ENCODE measurements around the gene SELENON. TPM values are rescaled to one million over a fixed set of nuclear protein-coding genes. Genes with fewer than 3 reads are reported as not detected.

The SELENON gene
- total and polyA plus RNA-seq, 2 of the 13 experiments (the other 11 are each of a cell fraction or from before 2014, with no cell fraction given) = 3.8 to 8.0 TPM

- Histone ChIP-seq H3K4me3 (replicated peaks in 1 of 3; ENCODE audit: insufficient read depth in 1 of 3, low read depth in 2 of 3, low read length in 3 of 3) (no peak overlapping the region), H4K20me1 (ENCODE audit: insufficient read depth, low read length) (no peaks in the 10 kb centered on the region), H3K4me1 (ENCODE audit: insufficient read depth, low read length) (no peaks in the 10 kb centered on the region), H3K79me2 (ENCODE audit: insufficient read depth, low read length) (no peaks in the 10 kb centered on the region), H3K4me2 (ENCODE audit: low read depth, low read length) (no peak overlapping the region), H3K27ac (ENCODE audit: extremely low read length, insufficient read depth, low read length) (no peak overlapping the region), H2AFZ (ENCODE audit: low read length) (no peak overlapping the region), H3K36me3 (replicated peaks in 1 of 2; ENCODE audit: control insufficient read depth in 1 of 2, insufficient read depth in 2 of 2, low read length in 2 of 2) (peaks cover 33 to 82% of the 10 kb centered on the region in 2 experiments), H3K9me3 (ENCODE audit: low read length) (no peaks in the 10 kb centered on the region), H3K27me3 (ENCODE audit: control insufficient read depth in 1 of 2, insufficient read depth in 2 of 2, low read length in 2 of 2) (no peaks in the 10 kb centered on the region), H3K9ac (ENCODE audit: insufficient read depth, low read depth, low read length) (no peak overlapping the region)
- DNase-seq (ENCODE audit: low spot score) (no peak), FAIRE-seq (no peak), ATAC-seq (no peak)
- BruUV-seq (replicated peaks) = no TSS peak
- ChIA-PET CTCF (ENCODE audit: low intra/inter-chr PET ratio, low total read pairs) (no interaction called here), POLR2A (interaction anchor here (1.1 kb wide), 1 partner anchor 166 kb away, joined by 3 read pairs; the partner anchor contains the start of gene PAFAH2)
- WGBS (ENCODE audit: low lambda C conversion rate) = 75% methylated on average over 5 of the region's 5 CpGs
- intact Hi-C loops (cut with micrococcal nuclease; ENCODE audit: unreplicated experiment) (no loop called here), in situ Hi-C loops (cut with HindIII; ENCODE audit: extremely low pct_ligation_motif_present, low pct_unique_long_range_greater_than_20kb) (no loop called here)
- TF ChIP-seq CEBPB (IDR thresholded peaks at IDR 0.05; ENCODE audit: borderline replicate concordance, low read depth, low read length) = no peak
- TF ChIP-seq FOXJ3 (CRISPR knock-in tag; IDR thresholded peaks at IDR 0.05; ENCODE audit: borderline replicate concordance) = no peak
- TF ChIP-seq ZNF367 (CRISPR knock-in tag; IDR thresholded peaks at IDR 0.05; ENCODE audit: borderline replicate concordance) = no peak
- no peak for TF ChIP-seq SOX13 (IDR thresholded peaks at IDR 0.05)
- TF ChIP-seq SOX13 (CRISPR knock-in tag; conservative IDR thresholded peaks at IDR 0.05 in 1 of 2, IDR thresholded peaks at IDR 0.05 in 1 of 2) = no peak
- TF ChIP-seq ZBED4 (CRISPR knock-in tag; IDR thresholded peaks at IDR 0.05; ENCODE audit: borderline replicate concordance) = no peak
- no peak for TF ChIP-seq CSRNP2 (CRISPR knock-in tag; conservative IDR thresholded peaks at IDR 0.05; ENCODE audit: low read depth)
- TF ChIP-seq SKI (IDR thresholded peaks at IDR 0.05; ENCODE audit: partially characterized antibody) = no peak
- TF ChIP-seq ZUFSP (CRISPR knock-in tag; IDR thresholded peaks at IDR 0.05; ENCODE audit: borderline replicate concordance) = no peak
- no peak for TF ChIP-seq MXD1 (CRISPR knock-in tag; IDR thresholded peaks at IDR 0.05)
- no peak for TF ChIP-seq KAT7 (CRISPR knock-in tag; IDR thresholded peaks at IDR 0.05; ENCODE audit: borderline replicate concordance)
- TF ChIP-seq MTA1 (CRISPR knock-in tag; IDR thresholded peaks at IDR 0.05; ENCODE audit: borderline replicate concordance) = no peak
- no peak for TF ChIP-seq ZNF563 (CRISPR knock-in tag; IDR thresholded peaks at IDR 0.05)
- TF ChIP-seq THAP7 (CRISPR knock-in tag; IDR thresholded peaks at IDR 0.05) = no peak
Measured at GRCh38 chr1:25831569-25832196, 31.7 kb downstream of the SELENON start.
